Stimulated activated CD8-positive, alpha-beta memory T cell treated with anti-CD3 and anti-CD28 coated beads, Interleukin-4, amount 100 ng/mL, for 24 hours (primary cell): ENCODE data around the gene KIFC1.

Experiments used
- DNase-seq: peaks from one replicate; pipeline ENCODE4 v3.0.0-alpha.2; 2020; ENCODE audit warnings: low read depth

KIFC1 gene

GRCh38 chr6:33443025-33443424 is 51.4 kb downstream of the KIFC1 start:
- no peak for DNase-seq

GRCh38 chr6:33443619-33444504 is 52.2 kb downstream of the KIFC1 start:
- no peak for DNase-seq

GRCh38 chr6:33445119-33445603 is 53.5 kb downstream of the KIFC1 start:
- no peak for DNase-seq

GRCh38 chr6:33446356-33446755 is 54.7 kb downstream of the KIFC1 start:
- no peak for DNase-seq

GRCh38 chr6:33450434-33450833 is 58.8 kb downstream of the KIFC1 start:
- DNase-seq: no peak

GRCh38 chr6:33451606-33452005 is 60.0 kb downstream of the KIFC1 start:
- no peak for DNase-seq

- no peak for DNase-seq
Measured at GRCh38 chr6:33452496-33452895, 60.9 kb downstream of the KIFC1 start.

GRCh38 chr6:33453393-33454008 is 61.9 kb downstream of the KIFC1 start:
- no peak for DNase-seq

- DNase-seq: peak; percentile 91
Measured at GRCh38 chr6:33454009-33454946, 62.7 kb downstream of the KIFC1 start, which contains the start of gene ZBTB9. Gene ZBTB9 (plus strand): TSS chr6:33454576. CDS start chr6:33455101, 525 bp downstream.

GRCh38 chr6:33455051-33455450 is 63.4 kb downstream of the KIFC1 start:
- no peak for DNase-seq

GRCh38 chr6:33456156-33456555 is 64.5 kb downstream of the KIFC1 start:
- no peak for DNase-seq

GRCh38 chr6:33458676-33459075 is 67.1 kb downstream of the KIFC1 start:
- no peak for DNase-seq

GRCh38 chr6:33459226-33459625 is 67.6 kb downstream of the KIFC1 start:
- DNase-seq: no peak
